Mesothelial cell of epicardium (in vitro differentiated cells): ENCODE results near the gene CDC27. TPM values are rescaled to one million over a fixed set of nuclear protein-coding genes. Genes with fewer than 3 reads are reported as not detected.
"Not testable (repeated sequence)": the region's sequence is repeated elsewhere in the genome, so short reads cannot be mapped to it uniquely, and the experiment has no call there.

Experiments
- DNase-seq, 2 experiments: peaks; one replicate each; pipeline ENCODE4 v3.0.0; 2021; ENCODE audit warnings: low spot score in 2 of 2; ENCODE audit not compliant: unreplicated experiment in 2 of 2
- H3K27ac Mint-ChIP-seq: 2 replicates; pipeline ENCODE4 v1.8.0; 2021; ENCODE audit warnings: mixed read lengths
- H3K27me3 Mint-ChIP-seq: 2 replicates; pipeline ENCODE4 v1.8.0; 2021; ENCODE audit warnings: low read depth, mixed read lengths
- H3K36me3 Mint-ChIP-seq: 2 replicates; pipeline ENCODE4 v1.8.0; 2021; ENCODE audit warnings: mixed read lengths
- H3K4me1 Mint-ChIP-seq: 2 replicates; pipeline ENCODE4 v1.8.0; 2021; ENCODE audit warnings: mixed read lengths
- H3K4me3 Mint-ChIP-seq: 2 replicates; pipeline ENCODE4 v1.8.0; 2021; ENCODE audit warnings: mild to moderate bottlenecking, moderate library complexity, mixed read lengths
- H3K9me3 Mint-ChIP-seq: 2 replicates; pipeline ENCODE4 v1.8.0; 2021; ENCODE audit warnings: mixed read lengths
- CTCF ChIP-seq: fragments of 200-600 bp; sonication (generic); IDR thresholded peaks from one replicate; pipeline ENCODE4 v1.5.0; 2021; ENCODE audit warnings: antibody characterized with exemption; ENCODE audit not compliant: unreplicated experiment
- total RNA-seq: library from RNA; stranded (reverse); gene quantifications from 3 replicates; pipeline ENCODE4 v1.2.1, GENCODE V29; 2021

Gene CDC27
- total RNA-seq, 1 donor from 2014 or later = 91.4 TPM

- Mint-ChIP-seq H3K9me3 (no peaks in the 10 kb centered on the region), H3K4me1 (no peaks in the 10 kb centered on the region), H3K27me3 (no peaks in the 10 kb centered on the region), H3K4me3 (no peak overlapping the region), H3K36me3 (peaks cover 39% of the 10 kb centered on the region), H3K27ac (no peak overlapping the region)
- TF ChIP-seq CTCF = no peak
- DNase-seq = no peak
Observed at GRCh38 chr17:47164263-47164662, 24.8 kb downstream of the CDC27 start.

GRCh38 chr17:47162013-47162622 is 27.0 kb downstream of the CDC27 start:
- Mint-ChIP-seq H3K4me3 (no peak overlapping the region), H3K27ac (no peak overlapping the region), H3K9me3 (no peaks in the 10 kb centered on the region), H3K4me1 (no peaks in the 10 kb centered on the region), H3K36me3 (peaks cover 33% of the 10 kb centered on the region), H3K27me3 (no peaks in the 10 kb centered on the region)
- no peak for TF ChIP-seq CTCF
- no peak for DNase-seq

- peaks cover 40% of the 10 kb centered on the region for H3K36me3 Mint-ChIP-seq
- H3K27ac Mint-ChIP-seq = no peak overlapping the region
- no peak for TF ChIP-seq CTCF
- DNase-seq = no peak
- no peaks in the 10 kb centered on the region for H3K9me3 Mint-ChIP-seq
- H3K27me3 Mint-ChIP-seq = no peaks in the 10 kb centered on the region
- no peak overlapping the region for H3K4me3 Mint-ChIP-seq
- no peaks in the 10 kb centered on the region for H3K4me1 Mint-ChIP-seq
Observed at GRCh38 chr17:47159315-47159714, 29.8 kb downstream of the CDC27 start.

GRCh38 chr17:47145351-47145750 is 43.7 kb downstream of the CDC27 start:
- no peaks in the 10 kb centered on the region for H3K4me1 Mint-ChIP-seq
- no peak overlapping the region for H3K4me3 Mint-ChIP-seq
- H3K27ac Mint-ChIP-seq = no peak overlapping the region
- H3K27me3 Mint-ChIP-seq = no peaks in the 10 kb centered on the region
- H3K9me3 Mint-ChIP-seq = no peaks in the 10 kb centered on the region
- H3K36me3 Mint-ChIP-seq = peaks cover 40% of the 10 kb centered on the region
- TF ChIP-seq CTCF = no peak
- DNase-seq = no peak

- no peaks in the 10 kb centered on the region for H3K9me3 Mint-ChIP-seq
- DNase-seq = no peak
- no peaks in the 10 kb centered on the region for H3K4me1 Mint-ChIP-seq
- peaks cover 51% of the 10 kb centered on the region for H3K36me3 Mint-ChIP-seq
- H3K27ac Mint-ChIP-seq = no peak overlapping the region
- H3K4me3 Mint-ChIP-seq = no peak overlapping the region
- no peak for TF ChIP-seq CTCF
- no peaks in the 10 kb centered on the region for H3K27me3 Mint-ChIP-seq
Observed at GRCh38 chr17:47135235-47135634, 53.9 kb downstream of the CDC27 start.

GRCh38 chr17:47134354-47134753 is 54.7 kb downstream of the CDC27 start:
- H3K9me3 Mint-ChIP-seq, H3K4me1 Mint-ChIP-seq, H3K27me3 Mint-ChIP-seq, H3K27ac Mint-ChIP-seq, DNase-seq, H3K4me3 Mint-ChIP-seq: not testable (repeated sequence)
- peaks cover 45% of the 10 kb centered on the region for H3K36me3 Mint-ChIP-seq
